Testis (tissue), 3 donors: ENCODE results near the gene SUFU. TPM values are rescaled to one million over a fixed set of nuclear protein-coding genes. Genes with fewer than 3 reads are reported as not detected.

Experiments
- DNase-seq: peaks from one replicate; pipeline ENCODE4 v3.0.0-alpha.2; 2019
- H3K27ac ChIP-seq, 2 donors: fragments of 200-600 bp; sonication (generic); one replicate each; pipeline ENCODE4 v1.5.1; 2019
- H3K27me3 ChIP-seq: fragments of 200-600 bp; sonication (generic); one replicate; pipeline ENCODE4 v1.5.1; 2019
- H3K36me3 ChIP-seq: fragments of 200-600 bp; sonication (generic); one replicate; pipeline ENCODE4 v1.5.1; 2017; ENCODE audit warnings: low read depth; ENCODE audit errors: missing control alignments
- H3K4me1 ChIP-seq: fragments of 200-600 bp; sonication (generic); one replicate; pipeline ENCODE4 v1.5.1; 2019
- H3K4me3 ChIP-seq, 2 donors: fragments of 200-600 bp; sonication (generic); one replicate each; pipeline ENCODE4 v1.5.1; 2017 to 2019
- H3K9me3 ChIP-seq: fragments of 200-600 bp; sonication (generic); one replicate; pipeline ENCODE4 v1.5.1; 2017
- POLR2A ChIP-seq: fragments of 450-650 bp; IDR thresholded peaks from one replicate; pipeline ENCODE4 v1.6.1; 2017; ENCODE audit warnings: antibody characterized with exemption, mild to moderate bottlenecking, moderate library complexity
- WGBS, 2 donors: methylation state at CpG; one replicate each; pipeline ENCODE4 v1.1.5; 2018; 5-methylcytosine and 5-hydroxymethylcytosine counted together
- intact Hi-C: fragments of 100-400 bp; cut with DNase I; formaldehyde crosslinking; loops from one replicate; pipeline ENCODE4 v1.15.1; 2023; ENCODE audit warnings: low total_unique reads
- polyA plus RNA-seq: library from polyadenylated mRNA; stranded (reverse); fragments of 350-450 nt; fragmentation: Illumina TruSeq; extraction: RNeasy Lipid Tissue Mini Kit (QIAGEN cat#74804); gene quantifications from one replicate; pipeline ENCODE4 v1.2.3, GENCODE V29; 2014; ENCODE audit warnings: low read depth, low replicate concordance; ENCODE audit not compliant: insufficient read depth
- total RNA-seq, 2 donors: library from RNA; depleted of rRNA; stranded (reverse); fragments of >200 nt; gene quantifications; one replicate each; pipeline ENCODE4 v1.2.3, GENCODE V29; 2016
- TF ChIP-seq, protein P1 (sequence below), 3 experiments: fragments of 450-650 bp in 2 of 3; fragments of 200-600 bp in 1 of 3; sonication (generic) in 1 of 3; IDR thresholded peaks; one replicate each; pipeline ENCODE4 v1.5.1; 2016 to 2019; ENCODE audit warnings: antibody characterized with exemption in 3 of 3, mild to moderate bottlenecking in 2 of 3, moderate library complexity in 1 of 3

SUFU gene
- total and polyA plus RNA-seq, 3 donors from 2014 or later, result 16.5 to 28.4 (median 22.9) TPM

GRCh38 chr10:102631525-102632393 is 128.0 kb downstream of the SUFU start:
- Histone ChIP-seq H3K4me1 (peaks cover 85% of the 10 kb centered on the region), H3K9me3 (no peaks in the 10 kb centered on the region), H3K4me3 (no peak overlapping the region), H3K36me3 (no peaks in the 10 kb centered on the region), H3K27me3 (no peaks in the 10 kb centered on the region), H3K27ac (no peak overlapping the region)
- TF ChIP-seq POLR2A, result no peak
- TF ChIP-seq, protein P1, sequence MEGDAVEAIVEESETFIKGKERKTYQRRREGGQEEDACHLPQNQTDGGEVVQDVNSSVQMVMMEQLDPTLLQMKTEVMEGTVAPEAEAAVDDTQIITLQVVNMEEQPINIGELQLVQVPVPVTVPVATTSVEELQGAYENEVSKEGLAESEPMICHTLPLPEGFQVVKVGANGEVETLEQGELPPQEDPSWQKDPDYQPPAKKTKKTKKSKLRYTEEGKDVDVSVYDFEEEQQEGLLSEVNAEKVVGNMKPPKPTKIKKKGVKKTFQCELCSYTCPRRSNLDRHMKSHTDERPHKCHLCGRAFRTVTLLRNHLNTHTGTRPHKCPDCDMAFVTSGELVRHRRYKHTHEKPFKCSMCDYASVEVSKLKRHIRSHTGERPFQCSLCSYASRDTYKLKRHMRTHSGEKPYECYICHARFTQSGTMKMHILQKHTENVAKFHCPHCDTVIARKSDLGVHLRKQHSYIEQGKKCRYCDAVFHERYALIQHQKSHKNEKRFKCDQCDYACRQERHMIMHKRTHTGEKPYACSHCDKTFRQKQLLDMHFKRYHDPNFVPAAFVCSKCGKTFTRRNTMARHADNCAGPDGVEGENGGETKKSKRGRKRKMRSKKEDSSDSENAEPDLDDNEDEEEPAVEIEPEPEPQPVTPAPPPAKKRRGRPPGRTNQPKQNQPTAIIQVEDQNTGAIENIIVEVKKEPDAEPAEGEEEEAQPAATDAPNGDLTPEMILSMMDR (IDR thresholded peaks at IDR 0.05), result no peak
- no peak for DNase-seq
- intact Hi-C loops, result no loop called here
- WGBS, 2 donors, result 80 to 96% methylated on average over 8 to 10 of the region's 10 CpGs

DNA sequence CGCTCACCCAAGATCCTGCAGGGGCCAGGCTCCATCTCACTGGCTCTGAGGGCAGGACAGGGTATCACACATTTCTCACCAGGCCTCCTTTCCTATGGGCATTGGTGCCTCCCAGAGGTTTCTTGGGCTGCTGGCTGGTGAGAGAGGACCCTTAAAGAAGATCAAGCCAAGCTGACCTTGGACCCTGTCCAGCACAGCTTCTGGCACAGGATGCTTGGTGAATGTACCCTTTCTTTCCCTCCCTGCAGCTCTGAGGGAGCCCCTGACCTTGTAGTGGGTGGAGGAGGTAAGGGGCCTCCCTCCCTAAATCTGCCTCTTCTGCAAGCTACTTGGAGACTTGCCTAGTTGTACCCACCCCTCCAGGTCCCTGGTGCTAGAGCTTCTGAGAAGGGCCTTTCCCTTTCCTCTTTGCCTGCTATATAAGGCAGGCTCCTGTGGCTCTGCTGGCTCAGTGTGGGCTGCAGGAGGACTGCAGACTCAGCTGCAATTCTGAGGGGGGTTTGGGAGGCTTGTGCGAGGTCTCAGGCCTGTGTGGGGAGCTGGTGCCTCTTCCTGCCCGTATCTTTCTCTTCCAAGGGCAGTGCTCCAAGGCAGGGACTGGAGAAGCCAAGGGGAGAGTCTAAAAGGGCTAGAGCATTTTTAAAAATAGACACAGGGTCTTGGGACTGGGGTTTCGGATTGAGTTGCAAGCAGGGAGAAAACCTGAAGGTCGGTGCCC is 128.8 kb downstream of the SUFU start:
- Histone ChIP-seq H3K27me3 (no peaks in the 10 kb centered on the region), H3K36me3 (no peaks in the 10 kb centered on the region), H3K4me1 (peaks cover 77% of the 10 kb centered on the region), H3K4me3 (no peak overlapping the region), H3K9me3 (no peaks in the 10 kb centered on the region), H3K27ac (peak overlapping the region; percentile 39 to 68)
- 25 to 37% methylated on average over 5 of the region's 5 CpGs for WGBS, 2 donors
- peak; percentile 90 for DNase-seq
- TF ChIP-seq, protein P1 (IDR thresholded peaks at IDR 0.05), result no peak
- no peak for TF ChIP-seq POLR2A
- intact Hi-C loops, result no loop called here

DNA sequence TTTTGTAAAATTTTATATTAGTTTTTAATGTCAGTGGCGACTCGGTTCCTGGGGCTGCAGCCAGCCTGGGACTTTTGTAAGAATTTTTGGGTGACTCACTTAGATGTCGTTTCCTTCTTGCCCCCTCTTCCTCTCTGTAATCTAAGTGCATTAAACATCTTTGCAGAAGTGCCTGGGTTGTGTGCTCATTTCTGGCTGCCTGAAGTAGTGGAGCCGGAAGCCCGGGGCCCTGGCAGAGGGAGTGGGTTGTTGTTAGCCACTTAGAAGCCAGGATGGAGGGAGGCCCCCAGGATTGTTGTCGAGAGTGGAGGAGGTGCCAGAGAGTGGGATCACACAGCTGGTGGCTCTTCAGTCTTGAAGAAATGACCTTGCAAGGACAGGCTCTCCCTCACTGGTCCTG is 129.5 kb downstream of the SUFU start:
- intact Hi-C loops, result no loop called here
- Histone ChIP-seq H3K27ac (peak overlapping the region; percentile 39 to 68), H3K9me3 (no peaks in the 10 kb centered on the region), H3K4me1 (peaks cover 69% of the 10 kb centered on the region), H3K4me3 (no peak overlapping the region), H3K27me3 (no peaks in the 10 kb centered on the region), H3K36me3 (no peaks in the 10 kb centered on the region)
- TF ChIP-seq, protein P1 (IDR thresholded peaks at IDR 0.05), result no peak
- no peak for TF ChIP-seq POLR2A
- no peak for DNase-seq
- 27 to 28% methylated on average over 6 of the region's 6 CpGs for WGBS, 2 donors

- no peak overlapping the region for H3K4me3 ChIP-seq
- no peaks in the 10 kb centered on the region for H3K36me3 ChIP-seq
- H3K4me1 ChIP-seq, result peaks cover 64% of the 10 kb centered on the region
- TF ChIP-seq, protein P1 (IDR thresholded peaks at IDR 0.05), result no peak
- TF ChIP-seq POLR2A, result no peak
- DNase-seq, result no peak
- intact Hi-C loops, result no loop called here
- 48 to 80% methylated on average over 3 to 5 of the region's 5 CpGs for WGBS, 2 donors
- H3K27me3 ChIP-seq, result no peaks in the 10 kb centered on the region
- H3K9me3 ChIP-seq, result no peaks in the 10 kb centered on the region
- peak overlapping the region; percentile 39 to 68 for H3K27ac ChIP-seq
Observed at GRCh38 chr10:102633848-102634247, 130.1 kb downstream of the SUFU start.
